ENCODE measurements around the gene CC2D2B. TPM values are rescaled to one million over a fixed set of nuclear protein-coding genes. Genes with fewer than 3 reads are reported as not detected.

CC2D2B gene
- total and polyA plus RNA-seq, 2 of the 8 experiments (the other 6 are each of a cell fraction or from before 2014, with no cell fraction given): 0.09 to 0.71 TPM

- H3K27me3 ChIP-seq (replicated peaks in 1 of 4; ENCODE audit: control insufficient read depth in 3 of 4, extremely low read depth in 1 of 4, insufficient read depth in 3 of 4, low read length in 3 of 4): no peaks in the 10 kb centered on the region
- H3K56ac ChIP-seq (replicated peaks; ENCODE audit: insufficient read length, low read depth, low read length): no peak overlapping the region
- H4K8ac ChIP-seq (ENCODE audit: extremely low read depth, insufficient read depth, low read length): no peak overlapping the region
- CTCF ChIA-PET (ENCODE audit: partially characterized antibody): interaction anchor here (0.6 to 5.0 kb wide), 4 partner anchors 9 to 220 kb away, joined by 3 to 30 read pairs (median 4); partner anchors contain the start of gene TCTN3
- no peaks in the 10 kb centered on the region for H3K79me2 ChIP-seq (ENCODE audit: control insufficient read depth in 1 of 2, insufficient read depth in 2 of 2, low read length in 2 of 2)
- H3K23ac ChIP-seq (ENCODE audit: insufficient read length): no peak overlapping the region
- H3K27ac ChIP-seq (ENCODE audit: low read depth, low read length): no peak overlapping the region
- H2AK5ac ChIP-seq (ENCODE audit: low read depth, low read length): no peak overlapping the region
- no peak overlapping the region for H2BK20ac ChIP-seq (ENCODE audit: low read length)
- no peak overlapping the region for H3K4ac ChIP-seq (replicated peaks; ENCODE audit: insufficient read length, low read depth, low read length)
- no peak for TF ChIP-seq SP1 (IDR thresholded peaks at IDR 0.05; ENCODE audit: low read depth, low read length)
- TF ChIP-seq TAF7 (optimal IDR thresholded peaks at IDR 0.05; ENCODE audit: borderline replicate concordance, low read depth, low read length): no peak
- TF ChIP-seq SUZ12 (IDR thresholded peaks at IDR 0.05; ENCODE audit: low read length): no peak
- no peak for TF ChIP-seq POLR2A (IDR thresholded peaks at IDR 0.05; ENCODE audit: control extremely low read depth in 1 of 2, low read depth in 2 of 2, low read length in 2 of 2)
- no peak for FAIRE-seq
- no peak overlapping the region for H3K4me2 ChIP-seq (ENCODE audit: insufficient read depth in 1 of 2, low read depth in 2 of 2, low read length in 2 of 2)
- H3K36me3 ChIP-seq (ENCODE audit: control insufficient read depth in 2 of 4, insufficient read depth in 4 of 4, low read length in 3 of 4): no peaks in the 10 kb centered on the region
- H3K18ac ChIP-seq (ENCODE audit: extremely low read depth, low read length): no peak overlapping the region
- no peak overlapping the region for H2BK12ac ChIP-seq (ENCODE audit: low read depth, low read length)
- H3K9ac ChIP-seq (replicated peaks in 1 of 4; ENCODE audit: extremely low read depth in 1 of 4, low read depth in 3 of 4, low read length in 3 of 4): no peak overlapping the region
- H2BK5ac ChIP-seq (ENCODE audit: low read depth, low read length): no peak overlapping the region
- POLR2A ChIA-PET (ENCODE audit: partially characterized antibody): no interaction called here
- no peak overlapping the region for H4K91ac ChIP-seq (replicated peaks; ENCODE audit: insufficient read length, low read length)
- H3K23me2 ChIP-seq (ENCODE audit: low read depth, low read length): no peaks in the 10 kb centered on the region
- H2BK120ac ChIP-seq (replicated peaks; ENCODE audit: low read depth, low read length): no peak overlapping the region
- no peak overlapping the region for H3K4me3 ChIP-seq (ENCODE audit: extremely low read depth in 1 of 4, insufficient read depth in 2 of 4, low read depth in 3 of 4, low read length in 4 of 4)
- no peaks in the 10 kb centered on the region for H4K20me1 ChIP-seq (replicated peaks in 1 of 2; ENCODE audit: control insufficient read depth in 1 of 2, insufficient read depth in 2 of 2, low read length in 2 of 2)
- no peaks in the 10 kb centered on the region for H3K79me1 ChIP-seq (ENCODE audit: low read depth, low read length)
- H2BK15ac ChIP-seq (ENCODE audit: low read length): no peak overlapping the region
- no peak overlapping the region for H3K14ac ChIP-seq (ENCODE audit: insufficient read length)
- H3K4me1 ChIP-seq (replicated peaks in 1 of 4; ENCODE audit: control insufficient read depth in 3 of 4, insufficient read depth in 4 of 4, low read length in 3 of 4): no peaks in the 10 kb centered on the region
- 86% methylated on average over 2 of the region's 2 CpGs; no CpG with 5 or more reads in 1 of the 2 experiments for WGBS, 2 experiments (ENCODE audit: extremely low coverage in 1 of 2, insufficient coverage in 1 of 2, insufficient read length in 1 of 2, insufficient replicate concordance in 2 of 2, low coverage in 1 of 2, low lambda C conversion rate in 2 of 2, missing lambda C conversion rate in 1 of 2)
- H2AFZ ChIP-seq (ENCODE audit: low read length): no peak overlapping the region
- H4K5ac ChIP-seq (ENCODE audit: insufficient read length, low read depth, low read length): no peak overlapping the region
- no peaks in the 10 kb centered on the region for H3K9me3 ChIP-seq (ENCODE audit: insufficient read depth in 2 of 2, low read depth in 1 of 2, low read length in 1 of 2)
- DNase-seq (ENCODE audit: low read depth in 1 of 2, low spot score in 2 of 2): no peak
Observed at GRCh38 chr10:95861386-95861785, 46.4 kb upstream of the CC2D2B start.

Measured in H1 (cell line).